Renal cortical epithelial cell (primary cell): ENCODE results near the gene WWOX. TPM values are rescaled to one million over a fixed set of nuclear protein-coding genes. Genes with fewer than 3 reads are reported as not detected.

ENCODE experiments used
- DNase-seq: peaks from one replicate; pipeline ENCODE4 v3.0.0-alpha.2; 2011; ENCODE audit warnings: low read depth
- total RNA-seq: library from RNA; depleted of rRNA; stranded (reverse); fragments of >200 nt; gene quantifications from 2 replicates; pipeline ENCODE4 v1.2.3, GENCODE V29; 2014

Gene WWOX
- total RNA-seq, 1 donor from 2014 or later = 29.5 TPM

- no peak for DNase-seq
These were observed 551.1 kb downstream of the WWOX start for GRCh38 chr16:78650339-78651074.

DNA sequence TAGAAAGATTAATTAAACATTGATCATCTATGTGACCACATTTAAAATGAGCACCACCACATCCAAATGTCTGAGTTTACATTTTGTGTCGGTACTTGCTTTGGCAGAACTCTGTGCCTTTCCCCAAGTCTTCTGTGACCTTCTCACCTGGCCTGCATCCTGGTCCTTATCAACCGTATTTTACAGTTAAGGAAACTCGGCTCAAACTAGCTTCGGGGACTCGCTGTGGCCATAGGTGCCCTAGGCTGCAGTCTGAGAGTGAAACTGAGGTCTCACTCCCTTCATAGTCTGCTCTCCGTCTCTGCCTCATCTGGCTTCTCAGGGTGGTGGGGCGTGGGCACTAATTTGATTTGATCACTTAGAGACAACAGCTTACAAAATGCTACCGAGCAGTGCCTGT lies 555.5 kb downstream of the WWOX start:
- no peak for DNase-seq

- no peak for DNase-seq
These were observed 556.1 kb downstream of the WWOX start for GRCh38 chr16:78655331-78656113.

GRCh38 chr16:78656887-78657286 lies 557.4 kb downstream of the WWOX start:
- DNase-seq = no peak

DNA sequence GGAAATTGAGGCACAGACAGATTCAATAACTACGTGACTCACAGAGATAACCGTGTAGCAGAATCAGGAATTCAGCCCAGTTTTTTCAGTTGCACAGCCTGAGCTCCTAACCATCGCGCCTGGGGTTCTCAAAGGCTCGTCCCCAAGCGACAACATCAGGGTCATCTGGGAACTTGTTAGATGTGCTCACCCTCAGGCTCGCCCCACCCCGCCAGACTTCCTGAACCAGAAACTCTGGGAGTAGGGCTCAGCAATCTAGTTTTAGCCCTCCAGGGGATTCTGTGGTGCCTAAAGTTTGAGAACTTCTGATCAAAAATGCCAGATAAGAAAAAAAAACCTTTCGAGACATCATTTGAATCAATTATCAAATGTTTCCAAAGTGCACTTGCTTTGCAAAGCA lies 559.8 kb downstream of the WWOX start:
- no peak for DNase-seq

- no peak for DNase-seq
These were observed 560.3 kb downstream of the WWOX start for GRCh38 chr16:78659668-78660217.

GRCh38 chr16:78660795-78661194 lies 561.3 kb downstream of the WWOX start:
- no peak for DNase-seq

DNA sequence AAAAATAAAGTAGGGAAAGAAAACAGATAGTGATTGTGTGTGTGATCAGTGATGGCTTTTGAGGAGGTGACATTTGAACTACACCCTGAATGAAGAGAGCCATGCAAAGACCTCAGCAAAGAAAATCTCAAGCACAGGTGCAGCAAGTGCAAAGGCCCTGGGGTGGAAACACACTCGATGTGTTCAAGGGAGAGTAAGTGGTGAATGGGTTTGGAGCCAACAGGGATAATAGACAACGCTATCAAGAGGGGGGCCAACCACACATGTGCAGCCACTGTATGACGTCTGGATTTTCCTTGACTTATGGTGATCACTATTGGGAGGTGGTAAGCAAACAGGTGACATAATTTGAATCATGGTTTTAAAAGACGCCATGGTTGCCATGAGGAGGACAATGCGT lies 564.2 kb downstream of the WWOX start:
- DNase-seq = no peak

- no peak for DNase-seq
These were observed 565.6 kb downstream of the WWOX start for GRCh38 chr16:78664811-78665772.

DNA sequence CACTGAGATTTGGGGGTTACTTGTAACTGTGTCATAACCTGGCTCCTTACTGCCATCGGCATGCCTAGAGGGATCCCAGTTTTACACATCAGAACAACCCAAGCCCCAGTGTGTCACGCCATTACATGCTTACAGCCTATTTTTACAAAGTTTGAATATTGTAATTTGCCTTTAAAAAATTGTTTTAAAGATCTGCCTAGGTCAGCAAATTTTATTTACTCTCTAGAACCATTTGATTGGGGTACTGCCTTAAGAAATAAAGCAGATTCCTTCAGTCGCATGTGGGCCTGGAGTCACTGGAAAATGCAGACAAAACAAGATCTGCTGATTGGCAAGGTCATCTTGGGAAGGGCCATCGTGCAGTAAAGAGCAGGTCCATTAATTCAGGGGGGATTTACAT lies 566.9 kb downstream of the WWOX start:
- DNase-seq = no peak

- no peak for DNase-seq
These were observed 568.2 kb downstream of the WWOX start for GRCh38 chr16:78667675-78668074.

DNA sequence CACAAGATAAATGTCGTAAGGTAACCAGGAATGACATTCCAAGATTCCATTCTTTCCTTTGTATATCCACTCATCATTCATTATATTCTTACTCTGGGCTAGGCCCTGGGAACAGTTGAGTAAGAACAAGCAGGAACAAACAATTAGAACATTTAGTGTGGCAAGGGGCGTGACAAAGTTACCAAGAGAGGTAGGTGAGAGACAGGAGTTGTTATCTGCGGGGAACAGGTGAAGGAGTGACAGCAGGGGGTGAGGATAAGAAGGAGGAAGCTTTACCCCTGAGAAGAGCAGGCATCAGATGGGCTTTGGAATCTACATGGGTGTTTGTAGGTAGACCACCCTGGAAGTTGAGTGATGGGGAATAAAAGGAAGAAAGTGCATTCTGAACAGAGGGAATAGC lies 568.9 kb downstream of the WWOX start:
- DNase-seq = no peak

DNA sequence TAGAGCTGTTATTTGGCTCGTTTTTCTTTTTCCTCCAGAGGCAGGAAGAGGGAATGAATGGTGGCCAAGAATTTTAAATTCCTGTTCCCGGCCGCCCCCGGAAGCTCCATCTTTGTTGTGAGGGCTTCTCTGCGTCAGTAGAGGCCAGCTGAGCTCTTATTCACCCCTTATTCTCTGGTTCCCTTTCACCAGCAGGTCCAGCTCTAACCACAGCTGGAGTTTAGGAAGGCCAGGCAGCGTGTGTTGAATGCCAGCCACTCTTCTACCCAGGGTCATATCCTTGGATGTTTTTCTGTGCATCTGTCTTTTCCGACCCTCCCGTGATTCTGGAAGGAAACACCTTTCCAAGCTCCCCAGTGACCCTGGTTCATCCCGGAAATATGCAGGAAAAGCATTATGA lies 570.5 kb downstream of the WWOX start:
- DNase-seq = no peak

DNA sequence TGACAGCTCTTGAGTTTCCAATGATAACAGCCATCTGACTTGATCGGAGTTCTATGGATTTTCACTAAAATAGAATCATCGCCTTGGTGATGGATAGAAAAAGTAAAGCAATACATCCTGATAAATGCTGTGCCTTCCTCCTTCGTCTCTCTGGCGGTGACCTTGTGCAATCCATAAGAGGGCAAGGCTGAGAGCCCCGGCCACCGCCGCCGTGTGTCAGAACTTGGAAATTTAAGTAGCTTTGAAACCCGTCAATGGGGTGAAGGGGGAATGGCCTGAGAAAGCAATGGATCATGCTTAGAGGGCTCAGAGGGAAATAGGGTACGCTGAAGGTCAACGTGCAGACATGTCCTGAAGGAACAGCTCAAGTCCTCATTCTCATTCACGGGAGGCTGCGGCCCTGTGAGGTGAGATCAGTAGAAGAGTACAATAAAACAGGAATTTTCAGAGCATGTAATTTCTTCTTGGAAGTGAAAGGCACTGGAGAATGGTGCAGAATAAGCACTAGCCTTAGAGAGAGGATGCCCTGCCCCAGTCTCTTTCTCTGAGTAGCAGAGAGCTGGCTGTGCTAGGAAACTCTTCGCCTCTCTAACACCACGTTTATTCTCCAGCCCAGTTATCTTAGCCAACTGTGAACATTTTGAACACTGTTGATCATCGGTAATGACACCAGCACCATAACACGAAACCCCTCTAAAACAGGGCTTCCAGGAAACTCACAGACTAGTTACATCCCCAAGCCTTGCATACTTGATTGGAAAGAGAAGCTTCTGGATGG lies 573.5 kb downstream of the WWOX start:
- DNase-seq = no peak

GRCh38 chr16:78673884-78674283 lies 574.4 kb downstream of the WWOX start:
- no peak for DNase-seq

DNA sequence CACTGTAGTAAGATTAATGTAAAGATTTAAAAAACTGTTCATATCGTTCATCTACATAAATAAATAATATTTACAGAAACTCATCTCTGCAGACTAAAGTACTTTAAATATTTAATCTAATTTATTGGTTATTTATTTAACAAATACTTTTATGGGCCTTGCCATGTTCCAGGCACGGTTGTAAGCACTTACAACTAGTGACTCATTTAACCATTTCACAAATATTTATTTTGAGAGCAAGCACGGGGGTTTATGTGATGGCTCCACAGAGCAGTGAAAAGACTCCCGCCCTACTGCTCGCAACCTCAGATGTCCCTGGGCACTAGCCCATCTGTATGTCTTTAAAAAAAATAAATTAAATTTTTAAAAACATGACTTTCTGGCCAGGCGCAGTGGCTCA lies 575.9 kb downstream of the WWOX start:
- DNase-seq = no peak

GRCh38 chr16:78675951-78676792 lies 576.7 kb downstream of the WWOX start:
- DNase-seq = no peak

DNA sequence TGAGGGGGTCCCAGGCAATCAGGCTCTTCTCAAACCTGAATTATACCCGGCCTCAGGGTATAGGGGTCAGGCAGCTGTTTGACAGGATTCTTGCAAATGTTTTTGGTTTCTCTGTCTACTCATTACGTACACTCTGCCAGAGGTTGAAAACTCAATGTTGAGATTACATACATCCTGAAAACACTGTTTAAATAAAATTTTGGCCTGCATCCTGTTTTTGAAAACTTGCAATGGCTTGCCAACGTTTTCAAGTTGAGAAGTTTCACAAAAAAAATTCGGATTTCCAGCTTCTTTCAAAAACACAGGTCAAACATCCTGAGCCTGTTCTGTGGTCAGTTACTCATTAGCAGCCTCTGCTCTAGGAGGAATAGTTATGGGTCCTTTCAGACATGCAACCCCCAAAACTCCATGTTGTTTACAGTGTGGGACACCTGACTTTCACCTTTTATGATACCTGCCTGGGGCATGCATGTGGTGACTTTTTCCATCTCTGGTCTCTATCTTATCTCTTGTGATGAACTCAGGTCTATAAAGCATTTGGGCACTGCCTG lies 577.8 kb downstream of the WWOX start:
- DNase-seq = no peak

DNA sequence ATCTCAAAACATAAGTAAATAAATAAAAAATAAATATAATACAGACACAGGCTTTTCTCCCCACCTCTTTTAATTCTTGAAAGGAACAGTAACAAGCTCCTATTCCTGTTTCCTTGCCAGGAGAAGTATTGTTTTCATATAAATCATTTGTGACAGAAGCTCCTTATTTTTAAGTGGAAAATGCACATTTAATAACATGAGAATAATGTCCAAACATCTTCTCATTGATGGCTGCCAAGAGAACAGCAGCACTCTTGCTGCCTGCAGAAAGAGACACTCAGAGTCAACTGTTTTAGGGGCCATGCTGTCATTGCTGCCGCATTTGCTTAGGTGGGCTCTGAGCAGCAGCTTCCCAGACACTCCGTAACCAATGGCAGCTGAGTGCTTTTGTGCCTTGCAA lies 580.1 kb downstream of the WWOX start:
- DNase-seq = no peak

DNA sequence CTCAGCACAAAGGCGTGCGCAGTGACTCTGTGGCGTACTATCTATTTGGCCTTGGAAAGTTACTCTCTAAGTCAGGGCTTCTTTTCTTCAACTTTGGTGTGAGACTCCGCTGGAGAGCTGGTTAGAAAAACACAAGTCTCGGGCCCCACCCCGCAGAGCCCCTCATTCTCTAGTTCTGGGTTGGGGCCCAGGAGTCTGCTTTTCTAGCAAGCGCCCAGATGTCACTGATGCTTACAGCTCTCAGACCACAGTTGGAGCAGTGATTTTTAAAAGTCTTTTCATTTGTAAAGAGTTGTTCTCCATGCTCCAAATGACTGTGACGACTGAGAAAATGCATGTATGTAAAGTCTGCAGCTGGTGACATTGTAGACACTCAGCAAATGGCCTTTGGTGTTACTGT lies 582.3 kb downstream of the WWOX start:
- no peak for DNase-seq
